Kidney tubule cell (primary cell): ENCODE data around the gene HMGN1.

Source experiments
- DNase-seq: peaks from one replicate; pipeline ENCODE4 v3.0.0-alpha.2; 2018; ENCODE audit warnings: low spot score

HMGN1 gene

DNA sequence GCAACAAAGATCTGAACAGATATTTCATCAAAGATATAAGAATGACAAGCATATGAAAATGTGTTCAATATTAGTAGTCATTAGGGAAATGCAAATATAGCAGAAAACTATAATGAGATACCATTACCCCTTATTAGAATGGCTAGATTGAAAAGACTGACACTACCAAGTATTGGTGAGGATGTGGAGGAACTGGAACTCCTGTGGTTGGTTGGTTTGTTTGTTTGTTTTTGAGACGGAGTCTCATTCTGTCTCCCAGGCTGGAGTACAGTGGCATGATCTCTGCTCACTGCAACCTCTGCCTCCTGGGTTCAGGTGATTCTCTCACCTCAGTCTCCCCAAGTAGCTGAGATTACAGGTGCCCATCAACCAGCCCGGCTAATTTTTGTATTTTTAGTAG is 18.9 kb upstream of the HMGN1 start:
- no peak for DNase-seq

DNA sequence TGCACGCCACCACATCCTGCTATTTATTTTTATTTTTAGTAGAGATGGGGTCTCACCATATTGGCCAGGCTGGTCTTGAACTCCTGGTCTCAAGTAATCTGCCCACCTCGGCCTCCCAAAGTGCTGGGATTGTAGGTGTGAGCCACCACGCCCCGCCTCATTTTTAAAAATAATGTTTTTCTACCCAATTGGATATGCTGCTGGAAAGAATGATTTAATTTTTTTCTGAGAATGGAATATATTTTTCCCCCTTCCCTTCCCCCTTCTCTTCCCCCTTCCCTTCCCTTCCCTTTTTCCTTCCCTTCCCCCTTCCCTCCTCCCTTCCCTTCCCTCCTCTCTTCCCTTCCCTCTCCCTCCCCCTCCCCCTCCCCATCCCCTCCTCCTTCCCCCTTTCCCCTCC is 17.7 kb upstream of the HMGN1 start:
- no peak for DNase-seq

DNA sequence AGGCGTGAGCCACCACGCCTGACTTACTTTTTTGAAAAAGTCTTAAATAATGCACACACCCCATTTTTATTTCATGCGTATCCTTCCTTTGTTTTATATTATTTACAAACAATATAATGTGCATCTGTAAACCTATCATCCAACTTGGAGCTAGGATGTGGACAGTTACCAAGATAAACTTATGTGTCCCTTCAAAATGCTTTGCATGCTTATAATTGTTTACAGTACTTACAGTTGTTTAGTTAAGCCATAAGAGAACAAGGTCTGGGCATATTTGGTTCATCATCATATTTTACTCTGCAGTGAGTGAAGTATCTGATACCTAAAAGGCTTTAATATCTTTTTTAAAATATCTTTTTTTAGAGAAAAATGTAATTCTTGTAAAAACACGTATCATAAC is 16.1 kb upstream of the HMGN1 start:
- DNase-seq = no peak

DNA sequence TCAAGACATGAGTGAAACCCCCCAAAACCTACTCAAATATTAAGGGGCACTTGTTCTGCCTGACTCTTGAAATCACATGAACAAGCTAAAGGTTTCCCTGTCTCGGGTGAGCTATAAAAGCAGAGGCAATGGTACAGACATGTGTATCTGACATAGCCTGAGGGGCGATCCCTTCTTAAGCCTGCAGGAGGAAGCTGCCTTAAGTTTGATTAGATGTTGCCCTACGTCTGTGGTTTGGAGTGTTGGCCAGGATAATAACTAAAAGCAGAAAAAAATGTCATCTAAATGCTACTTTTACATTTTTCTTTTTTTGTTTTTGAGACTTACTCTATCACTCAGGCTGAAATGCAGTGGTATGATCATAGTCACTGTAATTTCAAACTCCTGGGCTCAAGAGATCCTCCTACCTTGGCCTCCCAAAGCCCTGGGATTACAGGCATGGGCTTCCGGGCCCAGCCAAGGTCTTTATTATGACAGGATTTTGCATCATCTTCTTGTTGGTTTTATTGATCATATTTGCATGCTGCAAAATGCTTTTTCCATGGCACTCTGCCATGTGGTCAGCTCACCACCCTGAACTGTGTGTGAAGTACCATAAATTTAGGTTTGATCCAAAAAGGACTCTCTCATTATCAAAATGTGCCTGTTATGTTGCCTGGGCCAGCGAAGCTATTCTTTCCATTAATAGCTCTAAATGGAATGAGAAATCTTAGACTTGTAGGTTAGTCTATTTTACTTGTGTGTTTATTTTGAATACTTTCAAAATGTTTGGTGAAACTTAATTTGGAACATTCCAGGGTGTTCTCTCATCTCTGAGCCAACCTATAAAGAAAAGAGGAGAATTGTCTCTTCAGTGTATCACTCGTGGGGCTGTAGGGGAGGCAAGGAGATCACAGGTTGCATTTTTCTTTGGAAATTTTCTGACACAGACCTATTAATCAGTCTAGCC is 15.0 kb upstream of the HMGN1 start:
- DNase-seq = no peak

DNA sequence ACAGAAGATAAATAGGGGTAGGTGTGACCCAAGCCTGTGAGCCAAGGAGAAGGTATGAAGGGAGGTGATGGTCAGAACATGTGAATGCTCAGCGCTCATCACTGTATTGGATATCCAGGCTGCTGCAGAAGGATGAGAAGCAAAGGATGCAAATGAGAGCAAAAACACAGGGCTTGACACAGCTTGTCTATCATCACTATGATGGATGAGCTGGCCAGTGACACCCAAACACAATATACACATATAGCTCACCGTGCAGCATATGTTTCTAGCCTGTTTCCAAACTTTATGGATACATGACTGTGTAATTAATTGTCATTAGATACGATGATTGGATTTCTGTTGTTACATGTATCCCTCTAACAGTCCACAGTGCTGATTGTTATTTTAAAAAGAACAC is 13.8 kb upstream of the HMGN1 start:
- no peak for DNase-seq

DNA sequence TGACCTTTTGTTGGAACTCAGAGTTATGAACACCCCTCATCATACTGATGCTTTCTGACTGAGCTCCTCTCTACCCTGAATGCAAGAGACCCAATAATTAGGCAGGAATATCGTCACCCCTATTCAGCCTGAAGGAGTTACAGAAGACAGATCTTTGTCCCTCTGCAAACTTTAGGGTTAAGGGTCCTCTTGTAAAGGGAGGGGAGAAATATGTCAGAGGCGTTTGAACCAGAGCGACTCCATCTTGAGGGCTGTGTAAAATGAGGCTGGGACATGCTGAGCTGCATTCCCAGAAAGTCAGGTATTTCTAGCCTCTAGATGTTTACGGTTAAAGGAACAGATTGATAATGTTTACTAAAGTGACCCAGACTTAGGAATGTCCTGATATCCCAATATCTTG is 10.5 kb upstream of the HMGN1 start:
- no peak for DNase-seq

DNA sequence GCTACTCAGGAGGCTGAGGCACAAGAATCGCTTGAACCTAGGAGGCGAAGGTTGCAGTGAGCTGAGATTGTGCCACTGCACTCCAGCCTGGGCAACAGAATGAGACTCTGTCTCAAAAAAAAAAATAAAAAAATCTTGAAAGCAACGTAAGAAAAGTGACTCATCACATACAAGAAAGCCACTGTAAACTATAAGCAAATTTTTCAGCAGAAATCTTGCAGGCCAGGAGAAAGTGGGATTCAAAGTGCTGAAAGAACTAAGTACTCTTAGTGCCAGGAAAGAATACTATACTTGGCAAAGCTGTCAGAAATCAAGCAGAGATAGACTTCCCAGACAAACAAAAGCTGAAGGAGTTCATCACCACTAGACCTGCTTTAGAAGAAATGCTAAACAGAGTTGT is 4.4 kb upstream of the HMGN1 start:
- DNase-seq = no peak

DNA sequence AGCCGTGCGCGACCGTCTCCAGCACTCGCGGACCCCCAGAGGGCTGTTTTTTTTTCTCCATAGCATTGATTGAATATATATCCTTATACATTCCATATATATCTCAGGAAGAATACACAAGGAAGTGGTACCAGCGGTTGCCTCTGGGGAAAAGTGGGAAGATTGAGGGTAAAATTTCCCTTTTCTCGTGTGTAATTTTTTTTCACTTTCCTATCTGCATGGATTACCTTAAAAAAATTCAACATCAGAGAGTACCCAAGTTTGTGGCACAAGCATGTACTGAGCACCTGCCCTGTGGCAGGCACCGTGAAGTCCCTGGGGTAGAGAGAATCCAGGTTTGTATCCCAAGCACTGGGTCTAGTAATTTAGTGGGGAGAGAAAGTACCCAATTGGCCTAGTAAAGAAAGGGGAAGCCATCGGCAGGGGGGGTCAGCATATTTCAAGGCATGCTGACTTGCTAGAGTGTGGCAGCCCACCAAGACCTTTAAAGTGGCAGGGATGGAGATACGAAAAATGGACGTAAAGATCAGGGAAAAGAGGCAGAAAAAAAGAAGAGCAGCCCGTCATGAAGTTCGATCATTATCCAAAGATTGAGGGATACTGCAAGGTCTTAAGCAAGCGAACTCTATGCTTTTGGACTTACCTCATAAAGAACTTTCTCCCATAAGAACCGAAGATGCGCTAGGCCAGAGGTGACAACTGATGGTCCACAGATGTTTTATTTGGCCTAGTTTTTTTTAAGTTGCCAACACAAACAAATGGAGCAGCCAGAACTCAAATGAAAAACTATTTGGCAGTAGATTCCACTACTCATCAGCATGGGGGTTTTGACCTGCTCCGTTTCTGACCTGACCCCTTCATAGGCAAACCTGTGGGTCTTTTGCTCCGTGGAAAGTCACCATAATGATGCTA is 1.5 kb upstream of the HMGN1 start:
- DNase-seq = no peak

DNA sequence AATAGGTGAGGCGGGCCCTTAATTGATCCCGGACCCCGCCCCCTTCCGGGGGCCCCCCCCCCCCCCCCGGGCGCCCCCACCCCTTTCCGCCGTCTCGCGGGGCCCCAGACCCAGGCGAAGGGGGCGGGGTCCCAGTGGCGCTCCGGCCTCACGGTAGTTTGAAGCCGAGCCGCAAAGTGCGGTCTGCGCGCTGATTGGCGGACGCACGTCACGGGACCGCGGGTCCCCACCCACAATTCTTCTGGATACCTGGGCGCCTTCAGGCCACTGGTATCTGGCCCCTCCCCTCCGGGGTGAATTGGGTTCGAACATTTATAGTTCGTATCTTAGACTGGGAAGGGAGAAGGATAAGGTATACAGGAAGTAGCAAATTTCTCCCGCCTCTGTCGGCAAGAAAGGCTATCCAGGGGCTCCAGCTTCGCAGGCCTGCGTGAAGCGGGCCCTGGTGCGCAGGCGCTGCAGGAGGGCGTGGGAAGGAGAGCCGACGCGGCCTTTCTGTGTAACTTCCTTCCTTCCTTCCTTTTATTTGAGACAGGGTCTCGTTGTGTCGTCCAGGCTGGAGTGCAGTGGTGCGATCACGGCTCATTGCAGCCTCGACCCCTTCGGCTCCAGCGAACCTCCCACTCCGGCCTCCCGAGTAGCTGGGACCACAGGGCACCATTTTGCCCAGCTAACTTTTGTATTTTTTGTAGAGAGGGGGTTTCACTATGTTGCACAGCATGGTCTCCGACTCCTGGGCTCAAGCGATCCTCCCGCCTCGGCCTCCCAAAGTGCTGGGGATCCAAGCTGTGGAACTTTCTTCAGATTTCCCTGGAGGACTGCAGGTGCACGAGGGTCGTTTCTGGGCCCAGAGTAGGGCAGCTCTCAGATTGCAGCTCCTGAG is 564 bp upstream of the HMGN1 start:
- peak; percentile 98 for DNase-seq

DNA sequence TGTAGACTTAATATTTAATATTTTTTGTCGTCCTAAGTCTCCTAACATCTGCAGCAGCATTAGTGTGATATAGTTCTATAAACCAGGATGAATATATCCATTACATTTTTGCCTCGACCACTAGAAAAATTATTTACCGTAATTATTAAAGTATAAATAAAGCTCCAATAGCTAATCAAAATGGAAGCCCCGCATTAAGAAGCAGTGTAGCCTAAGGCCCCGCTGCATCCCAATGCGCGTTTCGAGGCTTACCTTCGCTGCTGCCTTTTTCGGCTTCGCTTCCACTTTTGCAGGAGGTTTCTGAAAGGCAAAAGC is 891 bp downstream of the HMGN1 start:
- DNase-seq = no peak

DNA sequence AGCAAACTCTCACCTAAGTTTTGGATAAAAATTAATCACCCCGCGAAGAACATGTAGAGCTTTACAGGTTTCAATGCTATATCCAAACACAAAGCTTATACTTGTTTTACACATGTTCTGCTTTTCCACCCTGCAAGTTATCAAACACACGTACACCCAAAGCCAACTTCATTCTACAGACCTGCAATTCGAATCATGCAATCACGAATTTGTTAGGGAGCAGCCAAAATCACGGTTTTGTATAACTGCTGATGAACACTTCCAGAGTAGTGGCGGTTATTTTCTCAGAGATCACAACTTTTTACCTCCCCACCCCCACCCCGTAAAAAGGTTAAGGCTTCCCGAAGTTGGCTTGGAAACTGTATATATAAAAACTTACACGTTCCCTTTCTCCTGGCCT is 1.4 kb downstream of the HMGN1 start:
- DNase-seq = no peak

DNA sequence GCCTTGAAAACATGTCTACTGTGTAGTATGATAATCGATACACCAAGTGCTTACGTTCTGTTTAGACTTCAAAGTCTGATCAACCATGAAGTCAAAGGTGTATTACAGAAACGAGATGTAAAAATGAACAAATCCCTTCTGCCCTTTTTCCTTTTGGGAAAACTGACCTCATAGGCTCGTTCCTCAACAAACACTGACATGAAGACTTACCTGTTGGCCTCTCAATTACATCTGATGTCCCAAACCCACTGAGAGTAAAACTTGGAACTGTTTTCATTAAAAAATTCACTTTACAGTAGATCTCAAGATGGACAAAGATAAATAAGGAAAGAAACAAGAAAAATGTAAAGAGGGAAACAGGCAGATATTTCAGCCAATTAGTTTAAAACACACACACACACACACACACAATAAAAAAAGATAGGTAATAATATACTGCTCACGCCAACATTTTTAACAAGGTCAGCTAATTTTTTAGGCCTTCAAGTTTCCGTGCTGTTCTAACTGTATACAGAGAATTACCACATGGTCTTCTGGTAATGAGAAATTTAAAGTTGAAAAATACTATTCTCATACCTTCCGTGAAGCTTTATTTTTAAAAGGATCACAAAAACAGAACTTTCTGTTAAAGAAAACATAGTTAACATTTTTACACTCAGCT is 2.1 kb downstream of the HMGN1 start:
- no peak for DNase-seq

DNA sequence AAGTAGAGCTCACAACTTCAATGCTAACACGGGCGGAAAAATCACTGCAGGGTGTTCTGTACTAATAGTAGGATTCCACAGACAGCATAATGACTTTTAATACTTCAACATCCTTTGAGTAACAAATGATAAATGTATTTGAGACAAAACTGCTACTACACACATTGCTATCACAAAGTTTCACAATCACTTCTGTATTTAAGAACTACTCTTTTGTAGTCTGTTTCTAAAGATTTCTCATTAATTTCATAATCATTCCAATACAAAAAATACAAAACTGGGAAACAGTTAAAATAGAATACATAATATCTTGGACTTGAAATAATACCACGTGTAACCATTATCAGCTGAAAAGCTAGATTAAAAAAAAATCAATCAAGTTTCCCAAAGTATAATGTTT is 2.7 kb downstream of the HMGN1 start:
- no peak for DNase-seq

DNA sequence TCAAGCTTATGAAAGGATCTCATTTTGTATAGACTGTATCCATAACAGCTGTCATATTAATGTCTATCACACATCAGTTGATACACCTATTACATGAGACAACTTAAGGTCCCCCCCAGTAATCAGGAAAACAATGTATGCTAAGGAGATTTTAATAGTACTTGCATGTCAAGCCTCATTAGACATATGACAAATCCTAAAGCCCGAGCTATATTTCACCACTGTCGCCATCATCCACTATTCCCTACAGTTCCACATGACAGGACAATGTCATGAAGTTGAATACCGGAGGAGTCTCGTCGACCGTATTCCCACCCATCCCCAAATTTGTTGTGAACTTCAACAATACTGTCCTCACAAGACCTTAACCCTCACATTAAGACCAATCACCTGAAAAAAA is 3.4 kb downstream of the HMGN1 start:
- peak; percentile 27 for DNase-seq

DNA sequence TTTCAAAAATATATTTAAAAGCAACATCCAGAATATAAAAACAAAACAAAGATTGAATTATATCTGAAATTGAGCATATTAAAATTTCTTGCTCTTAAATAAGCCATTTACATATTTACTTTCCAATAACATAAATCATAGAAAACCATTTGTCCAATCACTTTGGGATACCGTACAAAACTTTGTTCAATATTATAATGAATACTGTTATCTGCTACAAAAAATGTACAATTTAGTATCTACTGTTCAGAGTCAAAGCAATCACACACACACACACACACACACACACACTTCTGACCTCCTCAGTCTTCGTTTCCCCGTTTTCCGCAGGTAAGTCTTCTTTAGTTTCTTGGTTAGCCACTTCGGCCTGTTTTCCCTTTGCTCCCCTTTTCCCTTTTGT is 4.0 kb downstream of the HMGN1 start:
- no peak for DNase-seq

DNA sequence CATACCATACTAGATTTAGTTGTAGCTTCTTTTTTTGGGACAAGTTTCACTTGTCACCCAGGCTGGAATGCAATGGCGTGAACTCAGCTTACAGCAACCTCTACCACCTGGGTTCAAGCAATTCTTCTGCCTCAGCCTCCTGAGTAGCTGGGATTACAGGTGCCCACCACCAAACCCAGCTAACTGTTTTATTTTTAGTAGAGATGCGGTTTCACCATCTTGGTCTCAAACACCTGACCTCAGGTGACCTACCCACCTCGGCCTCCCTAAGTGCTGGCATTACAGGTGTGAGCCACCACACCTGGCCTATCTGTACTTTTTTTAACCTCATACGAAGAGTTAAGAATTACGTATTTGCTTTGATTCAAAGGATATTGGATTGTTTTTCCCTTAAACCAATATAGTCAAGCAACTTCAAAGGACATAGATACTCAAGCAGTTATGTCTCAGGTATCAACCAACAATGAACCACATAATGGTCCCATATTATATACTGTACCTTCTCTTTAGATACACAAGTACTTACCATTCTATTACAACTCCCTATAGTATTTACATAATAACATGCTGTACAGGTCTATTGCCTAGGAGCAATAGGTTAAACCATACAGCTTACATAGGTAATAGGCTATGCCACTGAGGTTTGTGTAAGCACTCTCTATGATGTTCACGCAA is 7.5 kb downstream of the HMGN1 start:
- no peak for DNase-seq

DNA sequence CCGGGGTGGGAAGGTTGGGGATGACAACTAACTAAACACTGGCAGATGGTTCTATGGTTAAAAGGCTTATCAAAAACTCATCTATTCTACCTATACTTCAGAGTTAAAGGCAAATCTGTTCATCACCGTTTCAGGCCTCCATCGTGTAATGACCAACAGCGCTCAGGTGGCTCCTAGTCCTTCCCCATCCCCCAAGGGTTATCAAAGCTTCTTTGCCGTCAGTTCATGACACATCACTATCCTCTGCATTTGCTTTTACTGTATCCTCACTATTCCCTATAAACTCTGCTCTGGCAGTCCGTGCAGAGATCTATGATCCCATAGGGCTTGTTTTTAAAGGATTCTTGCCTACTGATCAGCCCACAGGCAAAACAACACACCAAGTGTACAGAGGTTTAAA is 8.2 kb downstream of the HMGN1 start:
- no peak for DNase-seq

DNA sequence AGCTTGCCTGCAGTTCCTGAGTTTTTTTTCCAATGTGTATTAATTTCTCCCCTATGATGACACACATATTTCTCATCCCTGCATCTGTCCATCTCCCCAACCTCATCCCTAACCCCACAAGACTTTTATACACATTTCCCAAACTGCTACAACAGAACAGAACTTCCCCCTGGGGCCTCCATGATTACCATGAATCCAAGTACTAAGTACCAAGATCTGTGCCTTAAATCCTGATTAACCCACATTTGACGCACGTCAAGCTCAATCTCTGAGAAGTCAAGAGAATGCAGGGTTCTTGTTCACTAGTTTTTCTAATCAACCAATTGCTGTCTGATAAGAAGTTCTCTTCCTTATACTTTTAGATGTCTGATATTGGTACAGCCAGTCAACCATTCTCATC is 9.7 kb downstream of the HMGN1 start:
- no peak for DNase-seq

DNA sequence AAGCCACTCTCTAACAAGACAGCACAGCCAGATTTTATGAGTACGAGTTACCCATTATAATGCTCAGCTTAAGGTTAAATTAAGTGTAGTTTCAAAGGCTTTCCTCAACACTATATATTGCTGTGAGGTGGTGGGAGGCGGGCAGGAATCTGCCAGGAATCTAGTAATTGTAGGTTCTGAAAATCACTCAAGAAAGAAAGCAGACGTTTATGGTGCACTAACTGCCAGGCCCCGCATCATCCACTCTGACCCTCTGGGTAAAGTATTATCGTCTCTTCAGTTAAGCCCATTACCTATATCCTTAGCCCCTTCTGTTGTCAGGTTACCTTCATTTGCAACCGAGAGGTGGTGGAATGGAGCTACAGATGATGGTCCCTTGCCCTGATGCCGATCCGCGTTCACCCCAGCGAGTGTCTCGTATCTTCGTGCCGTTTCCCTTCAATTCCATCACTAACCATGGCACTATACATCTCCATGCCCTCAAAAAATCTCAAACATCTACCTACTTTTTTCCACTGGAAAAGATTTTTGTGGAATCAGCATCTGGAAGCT is 12.4 kb downstream of the HMGN1 start:
- DNase-seq = no peak

DNA sequence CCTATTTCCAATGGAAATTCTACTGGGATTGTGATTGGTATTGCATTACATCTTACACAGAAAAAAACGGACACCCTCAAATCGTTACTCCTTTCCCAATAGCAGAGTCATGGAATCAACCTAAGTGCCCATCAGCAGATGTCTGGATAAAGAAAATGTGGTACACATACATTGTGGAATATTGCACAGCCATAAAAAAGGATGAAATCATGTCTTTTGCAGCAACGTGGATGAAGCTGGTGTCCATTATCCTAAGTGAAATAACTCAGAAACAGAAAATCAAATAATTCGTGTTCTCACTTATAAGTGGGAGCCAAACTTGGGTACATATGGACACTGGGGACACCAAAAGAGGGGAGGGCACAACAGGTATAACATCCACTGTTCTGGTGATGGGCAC is 14.3 kb downstream of the HMGN1 start:
- no peak for DNase-seq

DNA sequence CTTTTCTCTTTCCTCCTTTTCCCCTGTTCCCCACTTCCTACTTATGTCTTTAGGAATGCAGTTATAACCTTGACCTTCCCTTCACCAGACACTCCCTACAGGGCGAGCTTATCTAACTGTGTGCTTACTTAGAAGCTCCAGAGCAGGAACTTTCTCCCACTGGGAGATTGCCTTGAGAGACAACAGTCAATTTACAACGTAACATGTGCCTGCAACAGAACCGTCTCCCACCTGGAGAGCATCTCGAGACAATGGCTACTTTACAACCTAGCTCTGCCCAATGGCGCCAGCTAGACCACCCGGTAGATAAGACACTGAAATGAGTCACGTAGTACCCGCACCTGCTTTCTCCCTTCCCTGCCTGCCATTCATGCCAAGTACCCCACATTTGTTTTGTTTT is 16.7 kb downstream of the HMGN1 start:
- DNase-seq = no peak
